Measurements from ENCODE around the gene TXNDC11. TPM values are rescaled to one million over a fixed set of nuclear protein-coding genes. Genes with fewer than 3 reads are reported as not detected.

Gene TXNDC11
- total RNA-seq, 1 experiment from 2014 or later: 17.6 TPM

DNA sequence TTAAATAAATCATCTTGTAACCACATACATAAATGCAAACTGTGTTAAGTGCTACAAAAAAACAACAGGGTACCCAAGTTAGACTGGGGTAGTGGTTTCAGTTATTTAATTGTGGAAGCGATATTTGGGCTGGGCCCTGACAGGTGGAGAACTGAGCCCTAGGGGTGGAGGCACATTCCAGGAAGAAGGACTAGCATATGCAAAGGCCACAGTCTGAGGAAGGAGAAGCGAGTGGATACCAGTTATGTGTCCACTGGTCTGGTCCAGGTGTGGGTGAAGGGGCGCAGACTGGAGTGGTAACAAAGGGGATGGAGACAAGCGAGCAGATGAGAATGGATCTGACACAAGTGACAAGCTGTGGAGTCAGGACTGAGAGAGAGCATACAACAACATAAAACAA lies 22.9 kb downstream of the TXNDC11 start:
- BruUV-seq (replicated peaks): no TSS peak
- H3K4me1 ChIP-seq (ENCODE audit: insufficient read depth, low read length, poor library complexity, severe bottlenecking): peaks cover 5% of the 10 kb centered on the region

DNA sequence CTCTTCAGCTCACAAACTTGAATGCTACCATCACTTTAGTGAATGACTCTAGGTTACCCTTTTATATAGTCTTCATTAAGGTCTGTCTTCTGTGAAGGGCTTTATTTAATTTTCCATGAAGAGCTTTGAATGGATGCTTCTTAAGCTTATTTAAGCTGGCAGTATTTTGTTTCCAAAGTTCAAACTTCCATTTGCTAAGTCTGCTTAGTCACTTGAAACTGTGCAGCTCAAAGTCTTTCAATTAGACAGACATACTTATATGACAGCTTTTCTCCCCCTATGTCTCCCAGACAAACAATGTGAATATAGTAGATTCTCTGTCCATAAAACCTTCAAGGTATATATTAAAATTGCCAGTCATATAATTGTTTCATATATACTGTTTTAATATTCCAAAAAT lies 23.5 kb downstream of the TXNDC11 start:
- Histone ChIP-seq H3K9me3 (ENCODE audit: low read depth, low read length, poor library complexity, severe bottlenecking) (no peaks in the 10 kb centered on the region), H3K36me3 (ENCODE audit: insufficient read depth, low read length, poor library complexity, severe bottlenecking) (peaks cover 15% of the 10 kb centered on the region)
- TF ChIP-seq, protein P1, sequence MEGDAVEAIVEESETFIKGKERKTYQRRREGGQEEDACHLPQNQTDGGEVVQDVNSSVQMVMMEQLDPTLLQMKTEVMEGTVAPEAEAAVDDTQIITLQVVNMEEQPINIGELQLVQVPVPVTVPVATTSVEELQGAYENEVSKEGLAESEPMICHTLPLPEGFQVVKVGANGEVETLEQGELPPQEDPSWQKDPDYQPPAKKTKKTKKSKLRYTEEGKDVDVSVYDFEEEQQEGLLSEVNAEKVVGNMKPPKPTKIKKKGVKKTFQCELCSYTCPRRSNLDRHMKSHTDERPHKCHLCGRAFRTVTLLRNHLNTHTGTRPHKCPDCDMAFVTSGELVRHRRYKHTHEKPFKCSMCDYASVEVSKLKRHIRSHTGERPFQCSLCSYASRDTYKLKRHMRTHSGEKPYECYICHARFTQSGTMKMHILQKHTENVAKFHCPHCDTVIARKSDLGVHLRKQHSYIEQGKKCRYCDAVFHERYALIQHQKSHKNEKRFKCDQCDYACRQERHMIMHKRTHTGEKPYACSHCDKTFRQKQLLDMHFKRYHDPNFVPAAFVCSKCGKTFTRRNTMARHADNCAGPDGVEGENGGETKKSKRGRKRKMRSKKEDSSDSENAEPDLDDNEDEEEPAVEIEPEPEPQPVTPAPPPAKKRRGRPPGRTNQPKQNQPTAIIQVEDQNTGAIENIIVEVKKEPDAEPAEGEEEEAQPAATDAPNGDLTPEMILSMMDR (conservative IDR thresholded peaks at IDR 0.05; ENCODE audit: low read depth, low read length): no peak
- no peak for TF ChIP-seq EZH2 (IDR thresholded peaks at IDR 0.05; ENCODE audit: borderline replicate concordance, low read depth, low read length, poor library complexity, severe bottlenecking)

More for the DNA sequence above, 22.9 kb downstream of the TXNDC11 start:
- H3K9me3 ChIP-seq (ENCODE audit: low read depth, low read length, poor library complexity, severe bottlenecking): no peaks in the 10 kb centered on the region
- no peak overlapping the region for H3K27ac ChIP-seq (ENCODE audit: low read depth, low read length, poor library complexity, severe bottlenecking)
- H3K36me3 ChIP-seq (ENCODE audit: insufficient read depth, low read length, poor library complexity, severe bottlenecking): peaks cover 15% of the 10 kb centered on the region
- H3K4me3 ChIP-seq (ENCODE audit: low read depth, low read length, poor library complexity, severe bottlenecking): no peak overlapping the region
- POLR2A ChIA-PET (ENCODE audit: low non-redundant PET): no interaction called here
- intact Hi-C loops (cut with micrococcal nuclease; ENCODE audit: unreplicated experiment): no loop called here
- no peaks in the 10 kb centered on the region for H3K27me3 ChIP-seq (replicated peaks; ENCODE audit: insufficient read depth, low read depth, low read length, poor library complexity)
- CTCF ChIA-PET: no interaction called here
- no peak for DNase-seq (ENCODE audit: low spot score)
- TF ChIP-seq, protein P1 (conservative IDR thresholded peaks at IDR 0.05; ENCODE audit: low read depth, low read length): no peak
- TF ChIP-seq EZH2 (IDR thresholded peaks at IDR 0.05; ENCODE audit: borderline replicate concordance, low read depth, low read length, poor library complexity, severe bottlenecking): no peak

DNA sequence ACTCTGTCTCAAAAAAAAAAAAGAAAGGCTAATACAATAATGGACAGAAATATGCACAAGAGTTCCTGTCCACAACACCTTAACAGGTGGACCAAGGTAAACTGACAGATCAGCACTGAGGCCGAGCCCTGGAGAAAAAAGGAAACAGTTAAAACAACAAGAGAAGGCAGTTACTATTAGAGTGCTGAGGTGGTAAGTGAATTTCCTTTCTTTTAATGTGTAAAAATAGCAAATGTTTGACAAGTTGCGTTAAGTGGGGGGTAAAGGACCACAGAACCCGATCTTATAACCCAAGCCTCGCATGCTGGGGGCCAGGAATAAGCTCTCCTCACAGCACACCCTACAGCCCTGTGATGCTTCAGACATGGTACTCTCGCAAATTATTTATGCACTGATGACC lies 24.8 kb downstream of the TXNDC11 start:
- Histone ChIP-seq H3K4me1 (ENCODE audit: insufficient read depth, low read length, poor library complexity, severe bottlenecking) (peaks cover 5% of the 10 kb centered on the region), H3K27ac (ENCODE audit: low read depth, low read length, poor library complexity, severe bottlenecking) (no peak overlapping the region), H3K4me3 (ENCODE audit: low read depth, low read length, poor library complexity, severe bottlenecking) (no peak overlapping the region), H3K9me3 (ENCODE audit: low read depth, low read length, poor library complexity, severe bottlenecking) (no peaks in the 10 kb centered on the region), H3K27me3 (replicated peaks; ENCODE audit: insufficient read depth, low read depth, low read length, poor library complexity) (no peaks in the 10 kb centered on the region), H3K36me3 (ENCODE audit: insufficient read depth, low read length, poor library complexity, severe bottlenecking) (peaks cover 19% of the 10 kb centered on the region)
- CTCF ChIA-PET: no interaction called here
- DNase-seq (ENCODE audit: low spot score): no peak
- intact Hi-C loops (cut with micrococcal nuclease; ENCODE audit: unreplicated experiment): no loop called here
- TF ChIP-seq, protein P1 (conservative IDR thresholded peaks at IDR 0.05; ENCODE audit: low read depth, low read length): no peak
- TF ChIP-seq EZH2 (IDR thresholded peaks at IDR 0.05; ENCODE audit: borderline replicate concordance, low read depth, low read length, poor library complexity, severe bottlenecking): no peak
- POLR2A ChIA-PET (ENCODE audit: low non-redundant PET): no interaction called here
- BruUV-seq (replicated peaks): no TSS peak

More for the DNA sequence above, 23.5 kb downstream of the TXNDC11 start:
- H3K27ac ChIP-seq (ENCODE audit: low read depth, low read length, poor library complexity, severe bottlenecking): no peak overlapping the region
- ChIA-PET POLR2A (ENCODE audit: low non-redundant PET) (no interaction called here), CTCF (no interaction called here)
- intact Hi-C loops (cut with micrococcal nuclease; ENCODE audit: unreplicated experiment): no loop called here
- no peak overlapping the region for H3K4me3 ChIP-seq (ENCODE audit: low read depth, low read length, poor library complexity, severe bottlenecking)
- no peak for DNase-seq (ENCODE audit: low spot score)
- no TSS peak for BruUV-seq (replicated peaks)
- peaks cover 5% of the 10 kb centered on the region for H3K4me1 ChIP-seq (ENCODE audit: insufficient read depth, low read length, poor library complexity, severe bottlenecking)
- no peaks in the 10 kb centered on the region for H3K27me3 ChIP-seq (replicated peaks; ENCODE audit: insufficient read depth, low read depth, low read length, poor library complexity)
